AG04449 (cell line): ENCODE results near the gene CAPN7.

Source experiments
- CTCF ChIA-PET: fragments of 350-600 bp; formaldehyde crosslinking; extraction: SDS; loops from one replicate; lab custom pipeline; 2021; ENCODE audit warnings: antibody characterized with exemption; lab: Yijun Ruan, JAX
- POLR2A ChIA-PET: fragments of 400-600, 350-600 bp; formaldehyde crosslinking; extraction: SDS; loops from one replicate; lab custom pipeline; 2020; ENCODE audit warnings: antibody characterized with exemption, inconsistent platforms; lab: Yijun Ruan, JAX
- DNase-seq: peaks from one replicate; pipeline ENCODE4 v3.0.0-alpha.2; 2010; ENCODE audit warnings: low read depth, low spot score
- H3K4me3 ChIP-seq: 2 replicates; pipeline ENCODE4 v1.5.1; 2011; ENCODE audit warnings: low read depth, mild to moderate bottlenecking, control low read depth, low read length
- TF ChIP-seq, protein P1 (sequence below): IDR thresholded peaks from one replicate; pipeline ENCODE4 v1.5.1; 2011; ENCODE audit warnings: mild to moderate bottlenecking, moderate library complexity, low read length, control low read depth, inconsistent platforms; ENCODE audit not compliant: insufficient read depth; ENCODE audit errors: missing control alignments

CAPN7 gene

DNA sequence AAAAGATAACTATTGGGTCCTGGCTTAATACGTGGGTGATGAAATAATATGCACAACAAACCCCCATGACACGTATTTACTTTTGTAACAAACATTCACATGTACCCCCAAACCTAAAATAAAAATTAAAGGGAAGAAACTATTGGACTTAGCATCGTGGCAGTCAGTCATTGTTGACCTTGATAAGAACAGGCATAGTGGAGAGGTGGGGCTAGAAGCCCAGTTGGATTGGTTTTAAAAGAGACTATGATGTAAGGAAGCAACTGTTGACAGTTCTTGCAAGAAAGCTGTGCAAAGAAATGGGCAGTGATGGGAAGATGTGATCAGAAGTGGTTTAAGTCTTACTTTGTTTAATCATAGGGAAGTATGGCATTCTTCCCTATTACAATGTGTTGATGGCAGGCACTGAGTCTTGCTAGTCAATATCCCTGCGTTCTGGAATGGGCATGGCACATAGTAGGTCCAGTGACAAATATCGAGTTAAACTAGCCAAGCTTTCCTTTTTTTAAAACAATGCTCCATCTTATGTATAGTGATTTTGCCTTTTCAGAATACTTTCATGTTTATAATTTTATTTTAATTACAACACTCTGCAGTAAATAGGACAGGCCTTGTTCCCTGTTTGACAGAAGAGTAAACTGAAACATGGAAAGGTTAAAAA is 37.9 kb downstream of the CAPN7 start:
- ChIA-PET CTCF (interaction anchor here (1.0 to 1.7 kb wide), 2 partner anchors 25 to 161 kb away, joined by 3 to 4 read pairs; no protein-coding TSS in a partner anchor), POLR2A (interaction anchor here (0.6 kb wide), 1 partner anchor 71 kb away, joined by 3 read pairs; no protein-coding TSS in a partner anchor)
- no peak overlapping the region for H3K4me3 ChIP-seq
- TF ChIP-seq, protein P1, sequence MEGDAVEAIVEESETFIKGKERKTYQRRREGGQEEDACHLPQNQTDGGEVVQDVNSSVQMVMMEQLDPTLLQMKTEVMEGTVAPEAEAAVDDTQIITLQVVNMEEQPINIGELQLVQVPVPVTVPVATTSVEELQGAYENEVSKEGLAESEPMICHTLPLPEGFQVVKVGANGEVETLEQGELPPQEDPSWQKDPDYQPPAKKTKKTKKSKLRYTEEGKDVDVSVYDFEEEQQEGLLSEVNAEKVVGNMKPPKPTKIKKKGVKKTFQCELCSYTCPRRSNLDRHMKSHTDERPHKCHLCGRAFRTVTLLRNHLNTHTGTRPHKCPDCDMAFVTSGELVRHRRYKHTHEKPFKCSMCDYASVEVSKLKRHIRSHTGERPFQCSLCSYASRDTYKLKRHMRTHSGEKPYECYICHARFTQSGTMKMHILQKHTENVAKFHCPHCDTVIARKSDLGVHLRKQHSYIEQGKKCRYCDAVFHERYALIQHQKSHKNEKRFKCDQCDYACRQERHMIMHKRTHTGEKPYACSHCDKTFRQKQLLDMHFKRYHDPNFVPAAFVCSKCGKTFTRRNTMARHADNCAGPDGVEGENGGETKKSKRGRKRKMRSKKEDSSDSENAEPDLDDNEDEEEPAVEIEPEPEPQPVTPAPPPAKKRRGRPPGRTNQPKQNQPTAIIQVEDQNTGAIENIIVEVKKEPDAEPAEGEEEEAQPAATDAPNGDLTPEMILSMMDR: no peak
- no peak for DNase-seq

DNA sequence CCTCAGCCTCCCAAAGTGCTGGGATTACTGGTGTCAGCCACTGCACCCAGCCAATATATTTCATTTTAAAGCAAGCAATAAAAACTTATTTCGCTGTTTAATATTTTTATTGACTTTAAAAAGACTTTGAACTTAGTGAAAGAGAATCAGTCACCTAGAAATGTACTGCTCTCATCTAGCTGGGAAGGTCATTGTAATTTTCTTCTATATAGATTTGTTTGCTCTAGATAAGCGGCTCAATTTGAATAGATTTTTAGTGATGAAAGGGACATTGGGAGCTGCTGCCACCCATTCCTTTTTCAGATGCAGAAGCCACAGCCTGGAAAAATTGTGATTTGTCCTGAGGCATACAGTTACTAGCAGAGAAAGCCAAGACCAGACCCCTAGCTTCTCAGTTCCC is 40.1 kb downstream of the CAPN7 start:
- TF ChIP-seq, protein P1: no peak
- POLR2A ChIA-PET: interaction anchor here (0.6 kb wide), 1 partner anchor 241 kb away, joined by 3 read pairs; no protein-coding TSS in a partner anchor

DNA sequence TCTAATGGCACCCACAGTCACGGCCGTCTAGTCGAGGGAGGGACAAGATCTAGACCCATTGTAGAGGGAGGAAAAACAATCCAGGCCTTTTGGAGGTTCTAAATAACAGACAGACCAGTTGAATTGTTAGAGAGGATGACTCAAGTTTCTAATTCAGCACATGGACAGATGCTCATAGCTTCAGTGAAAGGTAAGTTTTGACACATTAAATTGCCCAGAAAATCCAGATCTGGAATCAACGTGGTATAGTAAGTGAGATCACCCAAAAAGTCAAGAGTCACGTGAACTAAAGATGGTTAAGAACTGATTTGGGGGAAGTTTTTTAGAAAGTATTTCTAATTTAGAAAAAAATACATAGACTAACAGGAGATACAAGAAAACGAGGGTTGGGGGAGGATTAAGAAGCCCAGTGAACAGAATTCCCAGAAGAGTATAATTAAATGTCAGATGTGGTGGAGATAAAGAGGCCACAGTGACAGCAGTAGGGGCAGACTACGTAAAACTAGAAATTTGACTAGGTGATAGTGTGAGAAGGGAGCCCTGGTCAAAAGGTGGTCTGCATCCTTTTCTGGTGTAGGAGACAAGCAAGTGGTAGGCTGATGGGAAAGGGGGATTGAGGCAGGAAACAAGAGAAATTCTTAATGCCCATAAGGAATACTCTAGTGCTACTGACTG is 47.1 kb downstream of the CAPN7 start:
- TF ChIP-seq, protein P1: no peak
- CTCF ChIA-PET: interaction anchor here (1.2 to 9.3 kb wide), 4 partner anchors 12 to 145 kb away, joined by 3 to 115 read pairs (median 4); no protein-coding TSS in a partner anchor

More for the DNA sequence above, 40.1 kb downstream of the CAPN7 start:
- CTCF ChIA-PET: interaction anchor here (0.7 to 1.5 kb wide), 2 partner anchors 159 to 320 kb away, joined by 3 read pairs; no protein-coding TSS in a partner anchor
- H3K4me3 ChIP-seq: no peak overlapping the region
- no peak for DNase-seq

DNA sequence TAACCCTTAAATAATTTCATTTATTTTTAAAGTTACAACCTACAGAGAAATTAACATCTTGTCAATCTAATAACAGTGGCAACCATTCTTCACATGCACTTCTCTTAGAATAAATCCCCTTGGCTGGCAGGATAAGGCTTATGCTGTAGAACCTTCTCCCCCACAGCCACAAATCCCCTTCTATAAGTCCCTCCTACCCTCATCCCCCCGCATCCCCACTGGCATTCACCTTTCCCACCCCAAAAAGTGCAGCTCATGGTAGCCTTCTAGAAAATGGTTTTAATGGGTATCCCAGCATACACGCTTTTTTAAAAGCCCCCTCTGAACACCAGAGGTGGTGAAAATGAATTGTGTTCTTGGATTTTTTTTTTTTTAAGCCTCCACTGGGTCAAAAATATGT is 49.2 kb downstream of the CAPN7 start:
- ChIA-PET CTCF (interaction anchor here (0.8 to 9.3 kb wide), 4 partner anchors 12 to 150 kb away, joined by 3 to 115 read pairs (median 12); no protein-coding TSS in a partner anchor), POLR2A (no interaction called here)
- DNase-seq: no peak
- TF ChIP-seq, protein P1: no peak
- H3K4me3 ChIP-seq: no peak overlapping the region

More for the DNA sequence above, 47.1 kb downstream of the CAPN7 start:
- POLR2A ChIA-PET: no interaction called here
- no peak overlapping the region for H3K4me3 ChIP-seq
- no peak for DNase-seq

DNA sequence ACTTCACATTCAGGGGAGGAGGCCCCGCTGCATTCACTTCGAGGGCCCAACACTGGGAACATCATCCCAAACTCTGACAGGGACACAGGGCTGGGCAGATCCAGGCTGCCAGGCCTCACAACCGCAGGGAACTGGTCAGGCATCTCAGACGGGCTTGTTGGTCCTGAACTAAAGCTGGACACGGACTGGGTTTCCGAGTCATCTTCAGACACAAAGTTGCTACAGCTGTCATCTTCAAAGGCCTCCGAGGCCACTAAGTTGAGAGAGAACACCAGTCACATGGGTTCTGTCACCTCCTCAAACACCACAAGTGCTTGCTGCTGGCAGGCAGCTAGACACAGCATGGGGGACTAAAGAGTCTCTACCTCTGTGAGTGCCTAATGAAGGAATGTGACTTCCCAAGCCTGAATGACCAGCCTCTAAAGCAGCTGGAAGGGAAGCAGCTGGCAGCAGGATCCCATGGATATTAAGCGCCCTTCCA is 50.9 kb downstream of the CAPN7 start:
- no peak for DNase-seq
- TF ChIP-seq, protein P1: no peak
- POLR2A ChIA-PET: no interaction called here
- CTCF ChIA-PET: interaction anchor here (1.0 to 9.3 kb wide), 4 partner anchors 10 to 331 kb away, joined by 3 to 115 read pairs (median 12); no protein-coding TSS in a partner anchor
- no peak overlapping the region for H3K4me3 ChIP-seq
